Stimulated activated CD8-positive, alpha-beta memory T cell treated with anti-CD3 and anti-CD28 coated beads, Interleukin-7, amount 100 ng/mL, for 24 hours (primary cell): ENCODE data around the gene ARL3.
"Not testable (repeated sequence)": the region's sequence is repeated elsewhere in the genome, so short reads cannot be mapped to it uniquely, and the experiment has no call there.

Experiments
- DNase-seq: peaks from one replicate; pipeline ENCODE4 v3.0.0-alpha.2; 2020; ENCODE audit warnings: low read depth

The ARL3 gene

GRCh38 chr10:102735065-102735562, 20.9 kb upstream of the ARL3 start:
- no peak for DNase-seq

DNA sequence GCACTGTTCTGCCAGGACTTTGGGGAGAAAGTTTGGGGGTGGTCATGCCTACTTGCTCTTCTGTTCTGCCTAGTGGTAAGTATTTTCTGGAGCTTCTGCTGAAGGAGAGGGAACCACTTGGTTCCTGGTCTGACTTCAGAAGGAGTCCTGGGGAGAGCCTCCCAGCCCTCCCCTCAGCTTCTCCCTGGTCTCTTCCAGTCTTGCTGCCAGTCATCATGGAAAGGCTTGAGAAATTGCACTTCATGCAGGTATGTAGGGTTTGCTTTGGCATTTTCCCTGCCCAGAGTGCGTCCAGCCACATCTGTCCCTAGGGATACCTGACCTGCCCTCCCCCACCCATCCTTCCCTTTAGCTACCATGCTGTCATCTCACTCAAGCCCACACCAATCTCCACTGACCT, 18.5 kb upstream of the ARL3 start:
- no peak for DNase-seq

DNA sequence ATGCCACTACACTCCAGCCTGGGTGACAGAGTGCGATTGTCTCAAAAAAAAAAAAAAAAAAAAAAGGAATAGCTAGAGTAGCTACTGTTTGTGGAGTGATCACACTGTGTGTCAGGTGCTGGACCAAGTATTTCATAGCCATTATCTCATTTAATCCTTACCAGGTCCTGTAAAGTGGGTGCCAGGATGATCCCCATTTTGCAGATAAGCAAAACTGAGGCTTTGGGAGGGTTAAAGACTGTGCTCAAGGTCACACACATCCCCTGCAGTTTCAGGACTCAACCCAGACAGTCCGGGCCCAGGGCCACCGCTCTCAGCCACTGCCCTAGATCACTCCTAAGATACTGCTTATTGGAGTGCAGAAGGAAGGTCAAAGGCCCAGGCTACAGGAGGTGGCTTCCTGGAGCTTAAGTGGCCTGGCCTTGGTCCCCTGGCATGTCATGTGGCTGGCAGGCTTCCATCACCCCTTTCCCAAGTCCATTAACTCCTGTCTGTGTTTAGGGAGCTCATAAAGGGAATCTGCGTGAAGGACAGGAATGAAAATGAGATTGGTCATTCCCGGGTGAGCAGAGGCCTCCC, 17.1 kb upstream of the ARL3 start:
- no peak for DNase-seq

GRCh38 chr10:102729029-102730026, 15.1 kb upstream of the ARL3 start:
- DNase-seq = peak; percentile 38

- no peak for DNase-seq
Measured at GRCh38 chr10:102727037-102727818, 13.0 kb upstream of the ARL3 start.

DNA sequence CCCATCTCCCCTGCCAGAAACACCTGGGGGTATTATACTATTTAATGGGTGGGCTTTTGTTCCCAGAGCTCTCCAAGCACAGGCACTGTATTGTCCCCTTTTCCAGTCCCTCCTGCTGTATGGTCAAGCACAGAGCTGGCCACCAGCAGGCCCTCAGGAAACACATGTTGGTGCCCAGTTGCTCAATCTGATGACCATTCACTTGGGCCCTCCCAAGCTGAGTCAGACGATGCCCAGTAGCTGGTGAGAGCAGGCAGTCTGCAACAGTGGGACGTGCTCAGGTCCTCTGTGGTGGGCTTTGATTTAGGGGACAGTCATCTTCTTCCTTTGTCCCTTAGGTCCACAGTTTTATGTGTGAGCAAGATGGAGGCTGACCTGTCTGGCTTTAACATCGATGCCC, 12.1 kb upstream of the ARL3 start:
- DNase-seq = no peak

GRCh38 chr10:102723989-102724388, 9.8 kb upstream of the ARL3 start:
- DNase-seq = no peak

- no peak for DNase-seq
Measured at GRCh38 chr10:102721954-102722353, 7.8 kb upstream of the ARL3 start.

DNA sequence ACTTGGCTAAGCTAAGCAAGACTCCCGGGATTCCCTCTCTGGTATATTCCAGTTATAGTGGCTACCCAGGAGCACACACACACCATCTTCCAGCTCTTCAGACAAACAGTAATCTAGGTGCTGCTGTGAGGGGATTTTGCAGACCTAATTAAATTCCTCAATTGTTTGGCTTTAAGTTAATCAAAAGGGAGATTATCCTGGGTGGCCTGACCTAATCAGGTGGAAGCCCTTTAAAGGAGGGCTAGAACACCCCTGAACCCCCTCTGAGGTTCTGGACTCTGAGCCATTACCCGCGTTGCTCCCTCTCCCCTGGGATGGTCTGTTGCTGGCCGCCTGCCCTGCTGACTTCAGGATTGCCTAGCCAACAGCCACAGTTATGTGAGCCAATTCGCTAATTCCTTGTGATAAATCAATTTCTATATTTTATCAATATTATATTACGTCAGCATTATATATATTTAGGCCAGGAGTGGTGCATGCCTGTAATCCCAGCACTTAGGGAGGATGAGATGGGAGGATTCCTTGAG, 6.6 kb upstream of the ARL3 start:
- no peak for DNase-seq

DNA sequence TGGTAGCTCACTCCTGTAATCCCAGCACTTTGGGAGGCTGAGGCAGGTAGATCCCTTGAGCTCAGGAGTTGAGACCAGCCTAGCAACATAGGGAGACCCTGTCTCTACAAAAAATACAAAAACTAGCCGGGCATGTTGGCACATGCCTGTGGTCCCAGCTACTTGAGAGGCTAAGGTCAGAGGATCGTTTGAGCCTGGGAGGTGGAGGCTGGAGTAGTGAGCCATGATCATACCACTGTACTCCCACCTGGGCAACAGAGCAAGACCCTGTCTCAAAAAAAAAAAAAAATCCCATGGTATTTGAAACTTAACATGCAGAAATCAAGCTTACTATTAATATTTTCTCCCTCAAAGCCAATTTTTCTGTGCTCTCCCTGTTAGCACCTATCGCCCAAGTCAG, 6.1 kb upstream of the ARL3 start:
- DNase-seq = no peak

DNA sequence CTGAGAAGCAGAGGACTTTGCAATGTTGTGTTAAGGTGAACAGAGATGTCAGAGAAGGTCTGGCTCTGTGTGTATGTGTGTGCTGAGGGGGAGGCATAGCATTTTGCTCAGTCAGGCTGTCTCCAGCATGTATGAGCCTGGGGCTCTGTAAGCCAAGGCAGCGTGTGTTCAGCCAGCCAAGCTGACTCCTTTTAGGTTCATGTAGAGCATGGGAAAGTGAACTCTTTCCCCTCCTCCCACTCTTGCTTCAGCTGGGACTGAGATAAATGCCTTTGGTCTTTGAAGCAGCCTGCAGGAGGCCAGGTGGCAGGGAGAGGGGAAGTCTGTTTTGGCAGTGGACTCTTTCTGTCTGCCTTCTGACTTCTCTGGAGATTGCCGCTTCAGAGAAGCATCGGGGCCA, 4.0 kb upstream of the ARL3 start:
- DNase-seq = no peak

DNA sequence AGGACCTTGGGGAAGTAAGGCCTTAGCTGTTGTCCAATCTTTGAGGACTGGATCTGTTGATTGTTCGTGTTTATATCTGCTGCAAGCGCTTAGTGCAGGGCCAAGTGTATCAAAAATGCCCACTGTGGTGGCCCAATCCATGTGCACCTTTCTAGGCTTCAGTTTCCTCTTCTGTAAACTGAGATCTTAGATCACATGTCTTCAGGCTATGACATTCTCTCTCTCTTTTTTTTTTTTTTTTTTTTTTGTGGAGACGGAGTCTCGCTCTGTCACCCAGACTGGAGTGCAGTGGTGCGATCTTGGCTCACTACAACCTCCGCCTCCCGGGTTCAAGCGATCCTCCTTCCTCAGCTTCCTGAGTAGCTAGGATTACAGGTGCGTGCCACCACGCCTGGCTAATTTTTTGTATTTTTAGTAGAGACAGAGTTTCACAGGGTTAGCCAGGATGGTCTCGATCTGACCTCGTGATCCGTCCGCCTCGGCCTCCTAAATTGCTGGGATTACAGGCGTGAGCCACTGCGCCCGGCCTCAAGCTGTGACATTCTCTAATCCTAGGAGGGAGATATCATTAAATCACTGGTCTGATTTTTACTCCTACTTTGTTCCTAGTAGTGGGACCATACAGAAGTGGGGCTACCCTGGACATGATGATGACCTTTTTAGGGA, 2.8 kb upstream of the ARL3 start:
- not testable (repeated sequence) for DNase-seq

- no peak for DNase-seq
Measured at GRCh38 chr10:102715880-102716279, 1.7 kb upstream of the ARL3 start.

- DNase-seq = peak; percentile 30
Measured at GRCh38 chr10:102714621-102715455, 641 bp upstream of the ARL3 start, which contains the start of gene SFXN2. TSS of gene SFXN2 (plus strand) at chr10:102714636. CDS start at chr10:102726637, 12,001 bp downstream.

GRCh38 chr10:102713539-102713813, 721 bp downstream of the ARL3 start:
- DNase-seq = peak; percentile 41

- DNase-seq = no peak
Measured at GRCh38 chr10:102712843-102713538, 1.2 kb downstream of the ARL3 start.

GRCh38 chr10:102712089-102712488, 2.1 kb downstream of the ARL3 start:
- no peak for DNase-seq

DNA sequence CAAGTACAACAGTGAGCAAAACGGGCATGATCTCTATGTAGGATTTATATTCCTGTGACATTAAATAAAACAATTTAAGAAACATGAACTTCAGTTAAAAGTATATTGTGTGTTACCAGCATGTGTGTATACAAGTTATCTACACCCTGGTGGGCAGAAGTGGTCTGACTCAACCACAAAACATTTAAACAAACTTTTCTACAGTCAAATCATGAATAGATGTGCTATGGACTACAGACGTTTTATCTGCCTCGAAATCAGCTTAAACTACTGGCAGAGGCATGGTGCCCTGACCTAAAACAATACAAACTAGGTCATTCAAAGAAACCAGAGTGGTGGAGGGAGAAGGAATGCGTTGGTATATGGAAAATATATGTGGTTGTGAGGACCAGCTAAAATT, 3.6 kb downstream of the ARL3 start:
- no peak for DNase-seq

- no peak for DNase-seq
Measured at GRCh38 chr10:102705531-102705930, 8.7 kb downstream of the ARL3 start.

DNA sequence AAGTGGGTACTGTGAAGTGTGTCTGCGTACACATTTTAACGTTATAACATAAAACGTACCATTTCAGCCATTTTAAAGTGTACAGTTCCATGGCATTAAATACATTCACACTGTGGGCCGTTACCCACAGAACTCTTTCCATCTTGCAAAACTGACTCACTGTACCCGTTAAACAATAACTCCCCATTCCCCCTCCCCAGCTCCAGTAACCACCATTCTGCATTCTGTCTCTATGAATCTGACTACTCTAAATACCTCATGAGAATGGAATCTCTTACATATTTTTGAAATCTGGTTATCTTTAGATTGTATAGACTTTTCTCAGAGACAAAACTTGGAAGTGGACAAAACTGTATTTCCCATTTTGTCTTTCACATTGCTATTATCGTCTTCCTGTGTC, 9.3 kb downstream of the ARL3 start:
- DNase-seq = no peak
